Measurements from ENCODE around the gene BCL2. TPM values are rescaled to one million over a fixed set of nuclear protein-coding genes. Genes with fewer than 3 reads are reported as not detected.

Gene BCL2
- total and polyA plus RNA-seq, 2 donors from 2014 or later = 6.0 to 39.2 TPM

- no peaks in the 10 kb centered on the region for H3K36me3 ChIP-seq (ENCODE audit: control insufficient read depth in 2 of 3, insufficient read depth in 3 of 3, low read length in 3 of 3)
- H3K9ac ChIP-seq (ENCODE audit: low read length in 3 of 3) = no peak overlapping the region
- FAIRE-seq (no peak), DNase-seq (no peak)
- H3K9me3 ChIP-seq (ENCODE audit: control insufficient read depth in 2 of 3, insufficient read depth in 1 of 3, low read length in 3 of 3) = no peaks in the 10 kb centered on the region
- H3K27ac ChIP-seq (ENCODE audit: low read depth in 2 of 2, low read length in 2 of 2) = no peak overlapping the region
- intact Hi-C loops (cut with DNase I) = no loop called here
- TF ChIP-seq, protein P1, sequence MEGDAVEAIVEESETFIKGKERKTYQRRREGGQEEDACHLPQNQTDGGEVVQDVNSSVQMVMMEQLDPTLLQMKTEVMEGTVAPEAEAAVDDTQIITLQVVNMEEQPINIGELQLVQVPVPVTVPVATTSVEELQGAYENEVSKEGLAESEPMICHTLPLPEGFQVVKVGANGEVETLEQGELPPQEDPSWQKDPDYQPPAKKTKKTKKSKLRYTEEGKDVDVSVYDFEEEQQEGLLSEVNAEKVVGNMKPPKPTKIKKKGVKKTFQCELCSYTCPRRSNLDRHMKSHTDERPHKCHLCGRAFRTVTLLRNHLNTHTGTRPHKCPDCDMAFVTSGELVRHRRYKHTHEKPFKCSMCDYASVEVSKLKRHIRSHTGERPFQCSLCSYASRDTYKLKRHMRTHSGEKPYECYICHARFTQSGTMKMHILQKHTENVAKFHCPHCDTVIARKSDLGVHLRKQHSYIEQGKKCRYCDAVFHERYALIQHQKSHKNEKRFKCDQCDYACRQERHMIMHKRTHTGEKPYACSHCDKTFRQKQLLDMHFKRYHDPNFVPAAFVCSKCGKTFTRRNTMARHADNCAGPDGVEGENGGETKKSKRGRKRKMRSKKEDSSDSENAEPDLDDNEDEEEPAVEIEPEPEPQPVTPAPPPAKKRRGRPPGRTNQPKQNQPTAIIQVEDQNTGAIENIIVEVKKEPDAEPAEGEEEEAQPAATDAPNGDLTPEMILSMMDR (IDR thresholded peaks at IDR 0.05; ENCODE audit: borderline replicate concordance, extremely low read depth, insufficient read depth) = no peak
- peaks cover 0 to 6% (median 0%) of the 10 kb centered on the region in 3 donors for H3K4me1 ChIP-seq (ENCODE audit: control insufficient read depth in 2 of 3, insufficient read depth in 2 of 3, low read depth in 1 of 3, low read length in 3 of 3)
- H3K4me3 ChIP-seq (ENCODE audit: low read length in 3 of 3) = no peak overlapping the region
- H3K27me3 ChIP-seq (ENCODE audit: control insufficient read depth, insufficient read depth, low read length) = no peaks in the 10 kb centered on the region
Observed at GRCh38 chr18:63166142-63166541, 153.4 kb downstream of the BCL2 start.

DNA sequence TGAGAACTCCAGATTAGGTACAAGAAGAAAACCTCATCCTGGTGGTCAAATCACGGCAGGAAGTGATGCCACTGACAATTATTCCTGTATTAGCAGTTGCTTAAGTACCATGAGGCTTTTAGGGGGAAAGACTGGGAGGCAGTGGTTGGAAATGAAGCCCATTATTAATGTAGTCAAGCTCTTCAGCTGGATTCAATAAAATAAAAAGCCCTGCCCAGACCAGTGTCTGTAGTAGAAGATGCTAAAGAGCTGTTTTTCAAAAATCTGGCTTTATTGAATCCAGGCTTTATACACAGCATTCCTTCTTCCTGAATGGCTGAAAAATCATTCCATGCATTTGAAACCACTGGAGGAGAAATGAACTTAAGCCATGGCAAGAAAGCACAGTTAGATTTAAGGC is 155.2 kb downstream of the BCL2 start:
- H3K4me1 ChIP-seq (ENCODE audit: control insufficient read depth in 2 of 3, insufficient read depth in 2 of 3, low read depth in 1 of 3, low read length in 3 of 3) = peaks cover 0 to 8% (median 0%) of the 10 kb centered on the region in 3 donors
- intact Hi-C loops (cut with DNase I) = no loop called here

DNA sequence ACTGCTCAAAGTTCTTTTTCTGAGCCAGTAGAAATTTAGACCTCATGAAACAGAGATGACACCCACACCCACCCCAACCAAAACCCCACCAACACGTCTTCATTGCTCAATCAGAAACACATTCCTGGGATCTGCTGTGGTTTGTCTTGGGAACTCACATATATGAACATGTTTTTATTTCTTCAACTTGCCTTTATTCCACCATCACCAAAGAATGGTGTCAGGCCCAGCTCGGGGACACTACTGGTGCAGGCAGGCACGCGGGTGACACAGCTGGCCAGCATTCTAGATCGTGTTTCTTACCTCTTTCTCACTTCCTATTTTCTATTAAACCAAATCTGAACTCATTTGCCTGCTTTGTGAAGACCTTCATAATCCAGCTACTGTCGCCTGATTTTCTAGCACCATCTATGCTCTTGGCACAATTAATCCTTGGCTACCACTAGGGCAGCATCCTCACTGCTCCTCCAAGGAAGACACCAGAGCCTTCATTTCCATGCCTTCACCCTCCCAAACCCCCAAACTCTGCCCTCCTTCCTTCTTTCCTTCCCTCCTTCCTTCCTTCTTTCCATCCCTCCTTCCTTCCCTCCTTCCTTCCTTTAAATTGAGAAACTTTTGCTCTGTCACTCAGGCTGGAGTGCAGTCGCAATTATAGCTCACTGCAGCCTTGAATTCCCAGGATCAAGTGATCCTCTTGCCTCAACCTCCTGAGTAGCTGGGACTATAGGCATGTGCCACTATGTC is 157.1 kb downstream of the BCL2 start:
- Histone ChIP-seq H3K27ac (ENCODE audit: low read depth in 2 of 2, low read length in 2 of 2) (no peak overlapping the region), H3K4me3 (ENCODE audit: low read length in 3 of 3) (no peak overlapping the region), H3K36me3 (ENCODE audit: control insufficient read depth in 2 of 3, insufficient read depth in 3 of 3, low read length in 3 of 3) (no peaks in the 10 kb centered on the region), H3K9ac (ENCODE audit: low read length in 3 of 3) (no peak overlapping the region), H3K9me3 (ENCODE audit: control insufficient read depth in 2 of 3, insufficient read depth in 1 of 3, low read length in 3 of 3) (no peaks in the 10 kb centered on the region), H3K27me3 (ENCODE audit: control insufficient read depth, insufficient read depth, low read length) (no peaks in the 10 kb centered on the region), H3K4me1 (ENCODE audit: control insufficient read depth in 2 of 3, insufficient read depth in 2 of 3, low read depth in 1 of 3, low read length in 3 of 3) (peaks cover 0 to 16% (median 8%) of the 10 kb centered on the region in 3 donors)
- intact Hi-C loops (cut with DNase I) = no loop called here
- TF ChIP-seq, protein P1 (IDR thresholded peaks at IDR 0.05; ENCODE audit: borderline replicate concordance, extremely low read depth, insufficient read depth) = no peak
- DNase-seq = no peak
- no peak for FAIRE-seq

More for the DNA sequence above, 155.2 kb downstream of the BCL2 start:
- Histone ChIP-seq H3K9me3 (ENCODE audit: control insufficient read depth in 2 of 3, insufficient read depth in 1 of 3, low read length in 3 of 3) (no peaks in the 10 kb centered on the region), H3K27ac (ENCODE audit: low read depth in 2 of 2, low read length in 2 of 2) (no peak overlapping the region), H3K36me3 (ENCODE audit: control insufficient read depth in 2 of 3, insufficient read depth in 3 of 3, low read length in 3 of 3) (no peaks in the 10 kb centered on the region), H3K9ac (ENCODE audit: low read length in 3 of 3) (no peak overlapping the region), H3K4me3 (ENCODE audit: low read length in 3 of 3) (no peak overlapping the region), H3K27me3 (ENCODE audit: control insufficient read depth, insufficient read depth, low read length) (no peaks in the 10 kb centered on the region)
- DNase-seq (no peak), FAIRE-seq (no peak)
- TF ChIP-seq, protein P1 (IDR thresholded peaks at IDR 0.05; ENCODE audit: borderline replicate concordance, extremely low read depth, insufficient read depth) = no peak
